ENCODE measurements around the gene NRP1.

NRP1 gene

GRCh38 chr10:33262871-33263270 lies 71.6 kb downstream of the NRP1 start:
- H3K27me3 ChIP-seq (ENCODE audit: control insufficient read depth in 1 of 2, insufficient read depth in 2 of 2, low read length in 2 of 2): no peaks in the 10 kb centered on the region
- H3K9me3 ChIP-seq (ENCODE audit: control insufficient read depth in 2 of 2, low read length in 2 of 2): no peaks in the 10 kb centered on the region
- peaks cover 3 to 18% of the 10 kb centered on the region in 2 donors for H3K36me3 ChIP-seq (ENCODE audit: control insufficient read depth in 2 of 2, insufficient read depth in 2 of 2, low read length in 2 of 2)
- H3K4me3 ChIP-seq (ENCODE audit: low read length in 2 of 2): no peak overlapping the region
- no peak overlapping the region for H3K27ac ChIP-seq (ENCODE audit: low read length)
- no peak overlapping the region for H3K9ac ChIP-seq (ENCODE audit: low read length in 2 of 2)
- no peaks in the 10 kb centered on the region for H3K4me1 ChIP-seq (ENCODE audit: control insufficient read depth, insufficient read depth, low read length)

- H3K4me3 ChIP-seq (ENCODE audit: low read length in 2 of 2): no peak overlapping the region
- no peak overlapping the region for H3K27ac ChIP-seq (ENCODE audit: low read length)
- H3K9ac ChIP-seq (ENCODE audit: low read length in 2 of 2): no peak overlapping the region
- peaks cover 3 to 20% of the 10 kb centered on the region in 2 donors for H3K36me3 ChIP-seq (ENCODE audit: control insufficient read depth in 2 of 2, insufficient read depth in 2 of 2, low read length in 2 of 2)
- H3K4me1 ChIP-seq (ENCODE audit: control insufficient read depth, insufficient read depth, low read length): no peaks in the 10 kb centered on the region
- H3K27me3 ChIP-seq (ENCODE audit: control insufficient read depth in 1 of 2, insufficient read depth in 2 of 2, low read length in 2 of 2): no peaks in the 10 kb centered on the region
- no peaks in the 10 kb centered on the region for H3K9me3 ChIP-seq (ENCODE audit: control insufficient read depth in 2 of 2, low read length in 2 of 2)
These were observed 73.9 kb downstream of the NRP1 start for GRCh38 chr10:33260403-33261149.

- Histone ChIP-seq H3K27ac (ENCODE audit: low read length) (no peak overlapping the region), H3K36me3 (ENCODE audit: control insufficient read depth in 2 of 2, insufficient read depth in 2 of 2, low read length in 2 of 2) (peaks cover 4 to 21% of the 10 kb centered on the region in 2 donors)
These were observed 75.5 kb downstream of the NRP1 start for GRCh38 chr10:33258967-33259366.

GRCh38 chr10:33257439-33258080 lies 76.9 kb downstream of the NRP1 start:
- peaks cover 2 to 23% of the 10 kb centered on the region in 2 donors for H3K36me3 ChIP-seq (ENCODE audit: control insufficient read depth in 2 of 2, insufficient read depth in 2 of 2, low read length in 2 of 2)
- no peak overlapping the region for H3K9ac ChIP-seq (ENCODE audit: low read length in 2 of 2)
- H3K27me3 ChIP-seq (ENCODE audit: control insufficient read depth in 1 of 2, insufficient read depth in 2 of 2, low read length in 2 of 2): no peaks in the 10 kb centered on the region
- H3K27ac ChIP-seq (ENCODE audit: low read length): no peak overlapping the region
- no peaks in the 10 kb centered on the region for H3K9me3 ChIP-seq (ENCODE audit: control insufficient read depth in 2 of 2, low read length in 2 of 2)
- H3K4me3 ChIP-seq (ENCODE audit: low read length in 2 of 2): no peak overlapping the region
- no peaks in the 10 kb centered on the region for H3K4me1 ChIP-seq (ENCODE audit: control insufficient read depth, insufficient read depth, low read length)

More at GRCh38 chr10:33258967-33259366, 75.5 kb downstream of the NRP1 start:
- no peak overlapping the region for H3K4me3 ChIP-seq (ENCODE audit: low read length in 2 of 2)
- no peaks in the 10 kb centered on the region for H3K4me1 ChIP-seq (ENCODE audit: control insufficient read depth, insufficient read depth, low read length)
- H3K9me3 ChIP-seq (ENCODE audit: control insufficient read depth in 2 of 2, low read length in 2 of 2): no peaks in the 10 kb centered on the region
- no peaks in the 10 kb centered on the region for H3K27me3 ChIP-seq (ENCODE audit: control insufficient read depth in 1 of 2, insufficient read depth in 2 of 2, low read length in 2 of 2)
- H3K9ac ChIP-seq (ENCODE audit: low read length in 2 of 2): no peak overlapping the region

GRCh38 chr10:33256458-33256857 lies 78.0 kb downstream of the NRP1 start:
- Histone ChIP-seq H3K27ac (ENCODE audit: low read length) (no peak overlapping the region), H3K9ac (ENCODE audit: low read length in 2 of 2) (no peak overlapping the region), H3K27me3 (ENCODE audit: control insufficient read depth in 1 of 2, insufficient read depth in 2 of 2, low read length in 2 of 2) (no peaks in the 10 kb centered on the region), H3K4me1 (ENCODE audit: control insufficient read depth, insufficient read depth, low read length) (no peaks in the 10 kb centered on the region), H3K9me3 (ENCODE audit: control insufficient read depth in 2 of 2, low read length in 2 of 2) (no peaks in the 10 kb centered on the region), H3K4me3 (ENCODE audit: low read length in 2 of 2) (no peak overlapping the region), H3K36me3 (ENCODE audit: control insufficient read depth in 2 of 2, insufficient read depth in 2 of 2, low read length in 2 of 2) (peaks cover 13 to 28% of the 10 kb centered on the region in 2 donors)

GRCh38 chr10:33254556-33255160 lies 79.8 kb downstream of the NRP1 start:
- Histone ChIP-seq H3K4me1 (ENCODE audit: control insufficient read depth, insufficient read depth, low read length) (no peaks in the 10 kb centered on the region), H3K36me3 (ENCODE audit: control insufficient read depth in 2 of 2, insufficient read depth in 2 of 2, low read length in 2 of 2) (peaks cover 20 to 32% of the 10 kb centered on the region in 2 donors), H3K9ac (ENCODE audit: low read length in 2 of 2) (no peak overlapping the region), H3K27me3 (ENCODE audit: control insufficient read depth in 1 of 2, insufficient read depth in 2 of 2, low read length in 2 of 2) (no peaks in the 10 kb centered on the region), H3K4me3 (ENCODE audit: low read length in 2 of 2) (no peak overlapping the region), H3K27ac (ENCODE audit: low read length) (no peak overlapping the region), H3K9me3 (ENCODE audit: control insufficient read depth in 2 of 2, low read length in 2 of 2) (no peaks in the 10 kb centered on the region)

- Histone ChIP-seq H3K36me3 (ENCODE audit: control insufficient read depth in 2 of 2, insufficient read depth in 2 of 2, low read length in 2 of 2) (peaks cover 20 to 32% of the 10 kb centered on the region in 2 donors), H3K4me3 (ENCODE audit: low read length in 2 of 2) (no peak overlapping the region), H3K27ac (ENCODE audit: low read length) (no peak overlapping the region), H3K9ac (ENCODE audit: low read length in 2 of 2) (no peak overlapping the region), H3K27me3 (ENCODE audit: control insufficient read depth in 1 of 2, insufficient read depth in 2 of 2, low read length in 2 of 2) (no peaks in the 10 kb centered on the region), H3K9me3 (ENCODE audit: control insufficient read depth in 2 of 2, low read length in 2 of 2) (no peaks in the 10 kb centered on the region), H3K4me1 (ENCODE audit: control insufficient read depth, insufficient read depth, low read length) (no peaks in the 10 kb centered on the region)
These were observed 81.1 kb downstream of the NRP1 start for GRCh38 chr10:33253411-33253810.

GRCh38 chr10:33252794-33253203 lies 81.7 kb downstream of the NRP1 start:
- Histone ChIP-seq H3K36me3 (ENCODE audit: control insufficient read depth in 2 of 2, insufficient read depth in 2 of 2, low read length in 2 of 2) (peaks cover 20 to 28% of the 10 kb centered on the region in 2 donors), H3K4me1 (ENCODE audit: control insufficient read depth, insufficient read depth, low read length) (no peaks in the 10 kb centered on the region), H3K4me3 (ENCODE audit: low read length in 2 of 2) (no peak overlapping the region)

GRCh38 chr10:33252324-33252723 lies 82.1 kb downstream of the NRP1 start:
- H3K27me3 ChIP-seq (ENCODE audit: control insufficient read depth in 1 of 2, insufficient read depth in 2 of 2, low read length in 2 of 2): no peaks in the 10 kb centered on the region
- H3K36me3 ChIP-seq (ENCODE audit: control insufficient read depth in 2 of 2, insufficient read depth in 2 of 2, low read length in 2 of 2): peaks cover 20 to 31% of the 10 kb centered on the region in 2 donors
- H3K9ac ChIP-seq (ENCODE audit: low read length in 2 of 2): no peak overlapping the region
- no peak overlapping the region for H3K4me3 ChIP-seq (ENCODE audit: low read length in 2 of 2)
- H3K4me1 ChIP-seq (ENCODE audit: control insufficient read depth, insufficient read depth, low read length): no peaks in the 10 kb centered on the region
- H3K27ac ChIP-seq (ENCODE audit: low read length): no peak overlapping the region
- H3K9me3 ChIP-seq (ENCODE audit: control insufficient read depth in 2 of 2, low read length in 2 of 2): no peaks in the 10 kb centered on the region

More at GRCh38 chr10:33252794-33253203, 81.7 kb downstream of the NRP1 start:
- Histone ChIP-seq H3K27ac (ENCODE audit: low read length) (no peak overlapping the region), H3K9me3 (ENCODE audit: control insufficient read depth in 2 of 2, low read length in 2 of 2) (no peaks in the 10 kb centered on the region), H3K27me3 (ENCODE audit: control insufficient read depth in 1 of 2, insufficient read depth in 2 of 2, low read length in 2 of 2) (no peaks in the 10 kb centered on the region), H3K9ac (ENCODE audit: low read length in 2 of 2) (no peak overlapping the region)

- Histone ChIP-seq H3K4me1 (ENCODE audit: control insufficient read depth, insufficient read depth, low read length) (no peaks in the 10 kb centered on the region), H3K4me3 (ENCODE audit: low read length in 2 of 2) (no peak overlapping the region), H3K36me3 (ENCODE audit: control insufficient read depth in 2 of 2, insufficient read depth in 2 of 2, low read length in 2 of 2) (peaks cover 18 to 36% of the 10 kb centered on the region in 2 donors), H3K27ac (ENCODE audit: low read length) (no peak overlapping the region), H3K9me3 (ENCODE audit: control insufficient read depth in 2 of 2, low read length in 2 of 2) (no peaks in the 10 kb centered on the region), H3K27me3 (ENCODE audit: control insufficient read depth in 1 of 2, insufficient read depth in 2 of 2, low read length in 2 of 2) (no peaks in the 10 kb centered on the region), H3K9ac (ENCODE audit: low read length in 2 of 2) (no peak overlapping the region)
These were observed 84.7 kb downstream of the NRP1 start for GRCh38 chr10:33249659-33250345.
